Dendritic cell treated with granulocyte-macrophage colony-stimulating factor and Interleukin-4, amounts not matched to agents 40 ng/mL and 50 ng/mL, for 4 days (primary cell): ENCODE results near the gene EMX2.

Source experiments
- H3K27ac Mint-ChIP-seq: one replicate; pipeline ENCODE4 v1.8.0; 2022; ENCODE audit warnings: mild to moderate bottlenecking, mixed read lengths
- H3K27me3 Mint-ChIP-seq: one replicate; pipeline ENCODE4 v1.8.0; 2022; ENCODE audit warnings: mild to moderate bottlenecking, mixed read lengths
- H3K36me3 Mint-ChIP-seq: one replicate; pipeline ENCODE4 v1.8.0; 2022; ENCODE audit warnings: low read depth, mixed read lengths
- H3K4me1 Mint-ChIP-seq: one replicate; pipeline ENCODE4 v1.8.0; 2022; ENCODE audit warnings: low read depth, mixed read lengths
- H3K4me3 Mint-ChIP-seq: one replicate; pipeline ENCODE4 v1.8.0; 2022; ENCODE audit warnings: mild to moderate bottlenecking, moderate library complexity, mixed read lengths
- H3K9me3 Mint-ChIP-seq: one replicate; pipeline ENCODE4 v1.8.0; 2022; ENCODE audit warnings: mixed read lengths
- intact Hi-C: fragments of 100-400 bp; cut with micrococcal nuclease; formaldehyde crosslinking; loops from one replicate; pipeline ENCODE4 v1.15.0; 2022

EMX2 gene

DNA sequence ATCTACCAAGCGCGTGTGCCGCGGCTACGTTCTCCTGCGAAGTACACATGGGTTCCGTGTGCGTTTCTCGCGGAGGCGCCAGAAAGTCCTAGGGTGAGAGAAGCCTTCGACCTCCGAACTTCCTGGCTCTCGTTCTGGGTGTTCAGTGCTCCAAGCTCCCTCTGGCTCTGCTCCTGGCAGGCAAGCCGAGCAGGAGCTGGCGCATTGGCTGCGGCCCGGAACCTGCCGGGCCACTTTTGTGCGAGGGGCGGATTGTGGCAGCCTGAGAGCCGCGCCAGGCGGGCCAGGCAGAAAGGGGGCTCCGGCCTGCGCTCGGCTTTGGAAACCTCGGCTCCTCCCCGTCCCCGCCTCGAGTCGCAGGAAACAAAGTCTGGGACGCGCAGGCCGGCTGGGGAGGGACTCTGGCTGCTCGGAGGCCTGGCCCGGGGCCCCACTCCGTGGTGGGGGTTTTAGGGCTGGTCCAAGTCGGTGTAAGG lies 9.6 kb downstream of the EMX2 start:
- Mint-ChIP-seq H3K4me1 (no peaks in the 10 kb centered on the region), H3K36me3 (no peaks in the 10 kb centered on the region), H3K27ac (no peak overlapping the region), H3K4me3 (no peak overlapping the region), H3K27me3 (peaks cover 91% of the 10 kb centered on the region), H3K9me3 (no peaks in the 10 kb centered on the region)
- intact Hi-C loops: no loop called here

GRCh38 chr10:117552701-117553141 lies 10.2 kb downstream of the EMX2 start:
- no peaks in the 10 kb centered on the region for H3K9me3 Mint-ChIP-seq
- intact Hi-C loops: no loop called here
- H3K27ac Mint-ChIP-seq: no peak overlapping the region
- H3K4me1 Mint-ChIP-seq: no peaks in the 10 kb centered on the region
- peaks cover 86% of the 10 kb centered on the region for H3K27me3 Mint-ChIP-seq
- H3K4me3 Mint-ChIP-seq: no peak overlapping the region
- H3K36me3 Mint-ChIP-seq: no peaks in the 10 kb centered on the region

DNA sequence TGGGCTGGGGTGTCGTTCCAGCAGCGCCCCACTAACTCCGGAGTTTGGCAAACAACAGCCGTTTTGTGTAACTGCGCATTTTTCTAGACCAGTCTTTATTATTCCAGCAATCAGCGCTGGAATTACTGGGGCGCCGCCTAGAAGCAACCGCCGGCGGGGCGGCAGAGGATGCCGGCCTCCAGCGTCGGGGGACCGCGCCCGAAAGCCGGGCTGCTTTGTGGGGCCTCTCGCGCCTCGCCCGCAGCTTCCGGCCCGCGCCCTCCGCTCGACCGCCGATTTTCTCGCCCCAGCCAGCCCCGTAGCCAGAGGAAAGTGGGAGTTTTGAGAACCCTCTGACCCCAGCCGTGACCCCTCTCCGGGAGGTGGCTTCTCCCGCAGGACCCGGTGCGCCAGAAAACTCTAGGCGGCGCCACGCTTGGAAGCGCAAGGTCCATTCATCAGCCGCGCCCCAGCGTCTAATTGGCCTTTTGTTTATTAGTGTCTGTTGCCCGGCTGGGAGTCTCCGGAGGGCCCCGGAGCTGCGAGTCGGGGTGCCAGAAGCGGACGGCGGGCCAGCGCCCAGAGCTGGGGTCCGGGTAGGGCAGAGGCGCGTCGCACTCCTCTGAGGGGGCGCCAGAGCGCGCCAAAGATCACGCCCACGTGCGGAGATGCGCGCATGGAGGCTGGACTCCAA lies 10.7 kb downstream of the EMX2 start:
- Mint-ChIP-seq H3K4me3 (no peak overlapping the region), H3K27ac (no peak overlapping the region), H3K9me3 (no peaks in the 10 kb centered on the region), H3K36me3 (no peaks in the 10 kb centered on the region), H3K4me1 (no peaks in the 10 kb centered on the region), H3K27me3 (peaks cover 85% of the 10 kb centered on the region)
- intact Hi-C loops: no loop called here

- Mint-ChIP-seq H3K27me3 (peaks cover 84% of the 10 kb centered on the region), H3K4me3 (no peak overlapping the region), H3K36me3 (no peaks in the 10 kb centered on the region), H3K27ac (no peak overlapping the region), H3K4me1 (no peaks in the 10 kb centered on the region), H3K9me3 (no peaks in the 10 kb centered on the region)
- intact Hi-C loops: no loop called here
These were observed 11.2 kb downstream of the EMX2 start for GRCh38 chr10:117553815-117554172.

- Mint-ChIP-seq H3K27ac (no peak overlapping the region), H3K36me3 (no peaks in the 10 kb centered on the region), H3K9me3 (no peaks in the 10 kb centered on the region), H3K4me3 (no peak overlapping the region), H3K4me1 (no peaks in the 10 kb centered on the region), H3K27me3 (peaks cover 80% of the 10 kb centered on the region)
- intact Hi-C loops: no loop called here
These were observed 11.8 kb downstream of the EMX2 start for GRCh38 chr10:117554241-117554814.

GRCh38 chr10:117555017-117555416 lies 12.5 kb downstream of the EMX2 start:
- no peak overlapping the region for H3K27ac Mint-ChIP-seq
- intact Hi-C loops: no loop called here
- no peaks in the 10 kb centered on the region for H3K36me3 Mint-ChIP-seq
- peaks cover 75% of the 10 kb centered on the region for H3K27me3 Mint-ChIP-seq
- H3K4me3 Mint-ChIP-seq: no peak overlapping the region
- H3K9me3 Mint-ChIP-seq: no peaks in the 10 kb centered on the region
- H3K4me1 Mint-ChIP-seq: no peaks in the 10 kb centered on the region

DNA sequence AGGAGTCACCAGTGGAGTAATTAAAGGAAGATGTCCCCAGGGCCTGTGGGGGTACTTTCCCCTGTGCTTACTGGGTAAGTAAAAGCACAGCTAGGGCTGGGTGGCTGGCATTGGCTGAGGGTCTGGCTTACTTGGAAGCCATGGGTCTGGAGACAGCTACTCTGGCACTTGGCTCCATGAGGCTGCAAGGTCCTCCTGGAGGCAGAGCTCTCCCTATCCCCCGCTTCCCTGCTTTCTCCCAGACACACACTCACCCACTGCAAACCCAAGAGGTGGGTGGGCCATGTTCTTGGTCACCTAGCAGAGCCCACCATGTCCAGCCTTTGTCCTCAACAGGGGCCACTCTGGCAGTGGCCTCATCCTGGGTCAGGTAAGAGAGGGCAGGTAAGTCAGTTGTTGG lies 13.3 kb downstream of the EMX2 start:
- Mint-ChIP-seq H3K27ac (no peak overlapping the region), H3K4me1 (no peaks in the 10 kb centered on the region), H3K4me3 (no peak overlapping the region), H3K27me3 (peaks cover 66% of the 10 kb centered on the region), H3K9me3 (no peaks in the 10 kb centered on the region), H3K36me3 (no peaks in the 10 kb centered on the region)
- intact Hi-C loops: no loop called here

- Mint-ChIP-seq H3K27ac (no peak overlapping the region), H3K4me1 (no peaks in the 10 kb centered on the region), H3K4me3 (no peak overlapping the region), H3K36me3 (no peaks in the 10 kb centered on the region), H3K27me3 (peaks cover 61% of the 10 kb centered on the region), H3K9me3 (no peaks in the 10 kb centered on the region)
- intact Hi-C loops: no loop called here
These were observed 13.8 kb downstream of the EMX2 start for GRCh38 chr10:117556356-117556755.

- intact Hi-C loops: no loop called here
- Mint-ChIP-seq H3K4me1 (no peaks in the 10 kb centered on the region), H3K4me3 (no peak overlapping the region), H3K9me3 (no peaks in the 10 kb centered on the region), H3K27ac (no peak overlapping the region), H3K36me3 (no peaks in the 10 kb centered on the region), H3K27me3 (peaks cover 33% of the 10 kb centered on the region)
These were observed 17.2 kb downstream of the EMX2 start for GRCh38 chr10:117559712-117560111.

DNA sequence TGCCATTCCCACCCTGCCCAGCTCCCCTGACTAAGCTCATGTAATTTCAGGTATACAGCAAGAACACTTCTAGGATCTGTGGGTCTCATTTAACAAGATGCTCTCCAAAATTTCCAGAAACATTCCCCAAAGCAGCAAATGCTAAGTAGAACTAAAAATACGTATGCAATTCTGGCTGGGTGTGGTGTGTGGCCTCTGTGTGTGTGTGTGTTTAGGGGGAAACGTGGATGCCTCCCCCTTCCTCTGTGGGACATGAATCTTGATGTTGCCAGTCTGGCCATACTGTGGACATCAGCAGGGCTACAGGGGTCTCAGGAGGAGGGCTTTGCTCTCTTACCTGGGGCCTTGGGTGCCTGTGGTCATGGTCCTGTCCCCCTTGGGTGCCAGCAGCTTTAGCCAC lies 18.4 kb downstream of the EMX2 start:
- no peak overlapping the region for H3K27ac Mint-ChIP-seq
- no peaks in the 10 kb centered on the region for H3K4me1 Mint-ChIP-seq
- no peaks in the 10 kb centered on the region for H3K9me3 Mint-ChIP-seq
- no peak overlapping the region for H3K4me3 Mint-ChIP-seq
- H3K27me3 Mint-ChIP-seq: peaks cover 24% of the 10 kb centered on the region
- H3K36me3 Mint-ChIP-seq: no peaks in the 10 kb centered on the region
- intact Hi-C loops: no loop called here

- H3K27ac Mint-ChIP-seq: no peak overlapping the region
- H3K27me3 Mint-ChIP-seq: peaks cover 17% of the 10 kb centered on the region
- intact Hi-C loops: no loop called here
- no peak overlapping the region for H3K4me3 Mint-ChIP-seq
- H3K4me1 Mint-ChIP-seq: no peaks in the 10 kb centered on the region
- no peaks in the 10 kb centered on the region for H3K36me3 Mint-ChIP-seq
- no peaks in the 10 kb centered on the region for H3K9me3 Mint-ChIP-seq
These were observed 19.7 kb downstream of the EMX2 start for GRCh38 chr10:117562220-117562619.

DNA sequence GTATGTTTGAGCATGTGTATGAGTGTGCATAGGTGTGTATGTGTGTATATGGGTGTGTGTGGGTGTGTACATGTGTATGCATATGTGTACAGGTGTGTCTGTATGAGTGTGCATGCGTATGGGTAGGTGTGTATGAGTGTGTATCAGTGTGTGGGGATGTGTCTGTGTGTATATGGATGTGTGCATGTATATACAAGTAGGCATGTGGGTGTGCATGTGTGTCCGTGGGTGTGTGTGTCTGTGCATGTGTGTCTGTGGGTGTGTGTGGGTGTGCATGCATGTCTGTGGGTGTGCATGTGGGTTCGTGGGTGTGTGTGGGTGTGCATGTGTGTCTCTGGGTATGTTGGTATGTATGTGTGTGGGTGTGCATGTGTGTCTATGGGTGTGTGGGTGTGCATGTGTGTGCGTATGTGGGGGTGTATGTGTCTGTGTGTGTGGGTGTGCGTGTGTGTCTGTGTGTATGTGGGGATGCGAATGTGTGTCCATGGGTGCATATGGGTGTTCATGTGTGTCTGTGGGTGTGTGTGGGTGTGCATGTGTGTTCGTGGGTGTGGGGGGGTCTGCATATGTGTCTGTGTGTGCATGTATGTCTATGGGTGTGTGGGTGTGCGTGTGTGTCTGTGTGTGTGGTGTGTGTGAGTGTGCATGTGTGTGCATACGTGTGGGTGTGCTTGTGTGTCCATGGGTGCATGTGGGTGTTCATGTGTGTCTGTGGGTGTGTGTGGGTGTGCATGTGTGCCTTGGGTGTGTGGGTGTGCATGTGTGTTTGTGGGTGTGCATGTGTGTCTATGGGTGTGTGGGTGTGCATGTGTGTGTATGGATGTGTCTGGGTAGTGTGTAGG lies 20.6 kb downstream of the EMX2 start:
- Mint-ChIP-seq H3K36me3 (no peaks in the 10 kb centered on the region), H3K9me3 (no peaks in the 10 kb centered on the region), H3K27me3 (peaks cover 14% of the 10 kb centered on the region), H3K4me1 (no peaks in the 10 kb centered on the region), H3K27ac (no peak overlapping the region), H3K4me3 (no peak overlapping the region)
- intact Hi-C loops: no loop called here

DNA sequence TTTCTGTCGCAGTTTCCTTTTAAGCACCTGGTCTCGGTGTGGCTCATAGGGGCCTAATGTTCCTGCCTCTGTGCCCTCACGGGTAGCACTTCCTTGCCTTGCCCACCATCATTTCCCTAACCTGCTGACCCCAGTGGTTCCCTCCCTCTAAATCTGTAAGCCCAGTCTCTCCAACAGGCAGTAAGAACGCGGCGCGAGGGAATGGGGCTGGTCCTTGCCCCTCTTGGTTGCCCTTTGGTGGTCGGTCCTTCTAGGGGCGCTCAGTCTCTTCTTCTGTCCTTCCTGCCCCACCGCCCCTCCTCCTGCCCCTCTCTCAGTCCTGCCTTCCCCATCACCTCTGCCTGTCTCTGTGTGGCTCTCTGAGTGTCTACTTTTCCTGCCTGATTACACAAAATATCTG lies 21.2 kb downstream of the EMX2 start:
- no peaks in the 10 kb centered on the region for H3K36me3 Mint-ChIP-seq
- intact Hi-C loops: no loop called here
- H3K27ac Mint-ChIP-seq: no peak overlapping the region
- H3K27me3 Mint-ChIP-seq: peaks cover 13% of the 10 kb centered on the region
- no peak overlapping the region for H3K4me3 Mint-ChIP-seq
- no peaks in the 10 kb centered on the region for H3K9me3 Mint-ChIP-seq
- H3K4me1 Mint-ChIP-seq: no peaks in the 10 kb centered on the region

- no peaks in the 10 kb centered on the region for H3K9me3 Mint-ChIP-seq
- peaks cover 11% of the 10 kb centered on the region for H3K27me3 Mint-ChIP-seq
- intact Hi-C loops: no loop called here
- H3K27ac Mint-ChIP-seq: no peak overlapping the region
- no peaks in the 10 kb centered on the region for H3K4me1 Mint-ChIP-seq
- no peaks in the 10 kb centered on the region for H3K36me3 Mint-ChIP-seq
- no peak overlapping the region for H3K4me3 Mint-ChIP-seq
These were observed 22.5 kb downstream of the EMX2 start for GRCh38 chr10:117565068-117565467.
